ENCODE results near the gene S100B.
"Not testable (repeated sequence)": the region's sequence is repeated elsewhere in the genome, so short reads cannot be mapped to it uniquely, and the experiment has no call there.

The S100B gene

DNA sequence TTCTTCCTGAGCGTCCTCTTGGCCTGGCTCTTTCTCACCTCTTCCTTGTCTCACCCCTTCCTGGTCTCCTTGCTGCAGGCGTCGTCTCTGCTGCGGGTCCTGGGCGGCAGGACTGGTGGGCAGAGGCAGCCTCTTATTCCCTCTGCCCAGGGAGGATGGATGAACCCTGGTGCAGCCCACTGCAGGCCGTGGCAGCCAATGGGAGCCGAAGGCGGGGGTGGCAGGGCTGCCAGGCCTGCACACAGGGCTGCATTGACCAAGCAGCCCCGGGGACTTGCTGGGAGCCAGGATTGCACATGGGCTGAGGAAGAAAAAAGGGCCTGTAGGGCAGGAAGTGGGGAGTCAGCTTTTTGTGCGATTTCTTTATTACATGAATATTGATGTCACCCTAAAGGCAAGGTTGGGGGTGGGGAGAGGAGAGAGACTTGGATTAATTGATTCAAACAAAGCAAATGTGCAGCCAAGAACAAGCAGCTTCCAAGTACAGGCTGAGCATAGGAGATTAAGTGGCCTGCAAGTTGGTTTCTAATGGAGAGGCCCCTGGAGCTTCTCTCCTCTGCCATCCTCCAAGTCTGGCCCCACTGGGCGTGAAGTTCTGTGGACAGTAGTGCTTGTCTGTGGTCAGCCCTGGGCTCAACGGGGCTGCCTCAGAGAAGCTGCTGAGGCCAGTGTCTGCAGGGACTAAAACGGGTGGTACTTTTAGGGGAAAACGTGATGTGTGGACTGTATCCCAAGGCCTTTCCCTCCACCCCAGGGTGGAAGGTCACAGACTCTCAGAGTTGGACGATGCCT lies at the start of gene S100B:
Gene S100B (minus strand): TSS at position 108 of the 792 bp plus-strand sequence. CDS start 2,667 bp downstream, outside the sequence.
- DNase-seq (ENCODE audit: low read depth): no peak

- DNase-seq (ENCODE audit: low read depth): no peak
These were observed 46.2 kb upstream of the S100B start for GRCh38 chr21:46651121-46651520.

DNA sequence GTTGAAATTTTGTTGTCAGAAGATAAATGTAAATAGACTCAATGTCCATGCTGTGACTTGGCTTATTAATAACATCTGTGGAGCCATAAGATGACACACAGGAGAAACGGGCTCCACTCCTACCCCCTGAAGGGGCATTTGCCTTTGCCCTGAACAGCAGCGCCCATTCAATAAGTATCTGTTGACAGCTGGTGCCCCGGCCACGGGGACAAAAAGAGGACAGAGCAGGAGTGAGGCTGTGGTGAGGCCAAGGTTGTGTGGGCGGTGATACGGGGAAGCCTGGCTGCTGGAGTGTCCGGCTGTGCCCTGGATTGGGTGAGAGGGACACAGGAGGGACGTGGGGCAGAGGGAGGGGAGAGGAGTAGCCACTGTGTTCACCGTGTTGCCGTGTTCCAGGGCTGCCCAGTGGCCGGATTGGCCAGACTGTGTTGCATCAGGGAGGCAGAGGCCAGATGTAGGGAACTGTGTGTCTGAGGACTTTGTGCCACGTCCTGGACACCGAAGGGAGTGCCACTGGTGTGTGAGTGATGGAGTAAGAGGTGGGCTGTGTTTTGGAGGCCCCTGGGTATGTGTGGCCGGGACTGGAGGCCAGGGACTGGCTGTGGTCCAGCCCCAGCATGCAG lies 45.7 kb upstream of the S100B start:
- no peak for DNase-seq (ENCODE audit: low read depth)

DNA sequence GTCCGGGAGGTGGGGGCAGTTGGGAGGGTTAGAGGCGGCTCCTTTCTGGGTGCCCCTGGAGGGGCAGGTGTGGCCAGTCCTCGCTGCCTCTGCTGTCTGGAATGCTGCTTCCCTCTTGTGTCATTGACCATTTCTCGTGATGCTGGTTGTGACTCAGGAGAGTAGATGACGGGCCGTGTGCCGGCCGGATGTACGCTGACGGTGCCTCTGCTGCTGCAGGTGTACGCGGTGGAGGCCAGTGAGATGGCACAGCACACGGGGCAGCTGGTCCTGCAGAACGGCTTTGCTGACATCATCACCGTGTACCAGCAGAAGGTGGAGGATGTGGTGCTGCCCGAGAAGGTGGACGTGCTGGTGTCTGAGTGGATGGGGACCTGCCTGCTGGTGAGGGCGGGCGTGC lies 44.5 kb upstream of the S100B start:
- no peak for DNase-seq (ENCODE audit: low read depth)

GRCh38 chr21:46648539-46648938 lies 43.7 kb upstream of the S100B start:
- no peak for DNase-seq (ENCODE audit: low read depth)

- no peak for DNase-seq (ENCODE audit: low read depth)
These were observed 41.8 kb upstream of the S100B start for GRCh38 chr21:46646541-46647154.

- no peak for DNase-seq (ENCODE audit: low read depth)
These were observed 41.0 kb upstream of the S100B start for GRCh38 chr21:46645840-46646239.

GRCh38 chr21:46643379-46644177 lies 38.7 kb upstream of the S100B start:
- DNase-seq (ENCODE audit: low read depth): no peak

GRCh38 chr21:46641656-46642055 lies 36.8 kb upstream of the S100B start:
- no peak for DNase-seq (ENCODE audit: low read depth)

- DNase-seq (ENCODE audit: low read depth): no peak
These were observed 34.9 kb upstream of the S100B start for GRCh38 chr21:46639489-46640386.

- DNase-seq (ENCODE audit: low read depth): no peak
These were observed 33.3 kb upstream of the S100B start for GRCh38 chr21:46637952-46638746.

DNA sequence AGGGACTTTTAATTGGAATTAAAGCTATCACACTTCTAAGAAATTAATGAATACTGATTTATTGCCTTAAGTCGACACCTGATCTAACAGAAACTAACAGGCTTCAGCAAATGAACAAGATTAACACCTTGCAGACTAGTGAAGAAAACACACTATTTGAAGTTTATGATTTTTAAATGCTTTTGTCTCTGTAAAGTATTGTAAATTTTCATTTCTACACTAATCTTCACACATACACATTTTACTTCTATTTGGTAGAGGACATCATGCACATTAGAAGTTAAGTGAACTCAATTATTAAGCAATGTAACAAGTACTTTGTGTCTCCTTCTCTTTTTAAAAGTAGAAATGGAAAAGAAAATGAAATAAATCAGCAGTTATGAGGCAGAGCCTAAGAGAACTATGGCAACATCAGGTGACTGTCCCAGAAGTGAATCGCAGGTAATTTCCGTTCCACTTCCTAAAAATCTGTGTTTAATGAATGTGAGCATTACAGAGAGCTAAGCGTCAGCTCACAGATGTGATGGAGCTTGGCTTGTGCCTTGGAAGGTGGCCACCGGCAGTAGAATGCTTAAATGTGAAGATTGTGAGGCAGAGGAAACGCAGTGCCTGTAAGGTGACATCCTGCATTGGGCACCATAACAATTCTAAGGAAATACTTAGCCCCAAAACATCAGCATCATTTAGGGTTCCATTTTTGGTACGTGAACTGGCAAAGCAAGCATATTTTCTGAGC lies 31.8 kb upstream of the S100B start:
- DNase-seq (ENCODE audit: low read depth): no peak

DNA sequence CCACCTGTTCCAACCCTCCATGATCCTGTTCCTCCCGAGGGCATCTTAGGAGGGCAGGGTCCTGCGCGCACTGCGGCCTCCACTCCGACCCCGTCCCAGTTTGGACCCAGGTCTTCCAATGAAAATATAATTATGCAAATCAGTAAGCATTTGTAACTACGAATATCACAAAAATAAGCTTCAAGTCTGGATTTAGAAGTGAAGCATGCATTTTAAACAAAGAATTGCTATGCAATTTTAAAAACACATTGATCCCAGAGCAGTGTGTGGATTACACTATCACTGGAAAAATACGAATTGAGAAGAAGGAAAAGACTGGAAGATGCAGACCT lies 31.3 kb upstream of the S100B start:
- DNase-seq (ENCODE audit: low read depth): no peak

GRCh38 chr21:46635324-46636180 lies 30.7 kb upstream of the S100B start, which contains the start of gene PRMT2:
Gene PRMT2, plus strand, starts transcription at chr21:46635674. Its CDS starts 1,278 bp downstream, at chr21:46636952.
- DNase-seq (ENCODE audit: low read depth): peak; percentile 72

- DNase-seq (ENCODE audit: low read depth): peak; percentile 56
These were observed 30.1 kb upstream of the S100B start for GRCh38 chr21:46634966-46635323.

GRCh38 chr21:46634427-46634826 lies 29.5 kb upstream of the S100B start:
- no peak for DNase-seq (ENCODE audit: low read depth)

GRCh38 chr21:46633566-46633965 lies 28.7 kb upstream of the S100B start:
- no peak for DNase-seq (ENCODE audit: low read depth)

GRCh38 chr21:46630915-46631314 lies 26.0 kb upstream of the S100B start:
- DNase-seq (ENCODE audit: low read depth): not testable (repeated sequence)

GRCh38 chr21:46628868-46629267 lies 24.0 kb upstream of the S100B start:
- no peak for DNase-seq (ENCODE audit: low read depth)
